HG03575 (cell line): ENCODE data around the gene LAMC3.
"Not testable (repeated sequence)": the region's sequence is repeated elsewhere in the genome, so short reads cannot be mapped to it uniquely, and the experiment has no call there.

Source experiments
- ATAC-seq: cut with Tn5 transposase; IDR thresholded peaks from one replicate; pipeline ENCODE4 v1.9.1; 2021; ENCODE audit not compliant: unreplicated experiment, insufficient number of reproducible peaks, low FRiP score; ENCODE audit errors: extremely low read depth

Gene LAMC3

GRCh38 chr9:131087354-131087893 lies 78.5 kb downstream of the LAMC3 start:
- no peak for ATAC-seq

- ATAC-seq, result no peak
Observed at GRCh38 chr9:131090025-131090787, 81.2 kb downstream of the LAMC3 start.

DNA sequence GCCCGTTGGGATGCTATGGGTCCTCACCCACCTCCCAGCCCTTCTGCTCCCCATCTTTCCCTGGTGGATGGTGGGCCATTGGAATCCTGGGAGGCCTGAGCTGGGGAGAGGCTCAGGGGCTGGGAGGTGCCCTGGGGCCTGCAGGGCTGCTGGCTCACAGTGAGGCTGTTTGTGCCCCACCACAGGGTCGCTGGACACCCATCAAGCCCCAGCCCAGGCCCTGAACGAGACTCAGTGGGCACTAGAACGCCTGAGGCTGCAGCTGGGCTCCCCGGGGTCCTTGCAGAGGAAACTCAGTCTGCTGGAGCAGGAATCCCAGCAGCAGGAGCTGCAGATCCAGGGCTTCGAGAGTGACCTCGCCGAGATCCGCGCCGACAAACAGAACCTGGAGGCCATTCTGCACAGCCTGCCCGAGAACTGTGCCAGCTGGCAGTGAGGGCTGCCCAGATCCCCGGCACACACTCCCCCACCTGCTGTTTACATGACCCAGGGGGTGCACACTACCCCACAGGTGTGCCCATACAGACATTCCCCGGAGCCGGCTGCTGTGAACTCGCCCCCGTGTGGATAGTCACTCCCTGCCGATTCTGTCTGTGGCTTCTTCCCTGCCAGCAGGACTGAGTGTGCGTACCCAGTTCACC lies 82.5 kb downstream of the LAMC3 start:
- ATAC-seq, result no peak

DNA sequence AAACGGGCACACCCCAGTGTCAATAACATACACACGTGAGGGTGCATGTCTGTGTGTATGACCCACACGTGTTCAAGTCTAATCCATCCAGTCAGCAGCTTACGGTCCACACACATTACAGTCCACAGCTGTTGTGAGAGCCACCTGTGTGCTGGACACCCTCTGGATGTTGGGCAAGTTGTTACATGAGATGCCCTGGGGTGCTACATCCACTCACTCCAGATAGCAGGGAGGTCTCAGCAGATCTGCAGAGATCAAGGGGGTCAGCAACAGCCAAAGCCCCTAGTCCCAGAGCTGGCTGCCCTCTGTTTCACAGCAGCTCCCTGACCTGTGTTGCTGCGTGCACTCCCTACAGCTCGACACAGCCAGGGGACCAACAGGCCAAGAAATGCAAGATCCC lies 83.1 kb downstream of the LAMC3 start:
- ATAC-seq, result no peak

GRCh38 chr9:131092548-131093440 lies 83.8 kb downstream of the LAMC3 start:
- no peak for ATAC-seq

- no peak for ATAC-seq
Observed at GRCh38 chr9:131094015-131094414, 85.0 kb downstream of the LAMC3 start.

DNA sequence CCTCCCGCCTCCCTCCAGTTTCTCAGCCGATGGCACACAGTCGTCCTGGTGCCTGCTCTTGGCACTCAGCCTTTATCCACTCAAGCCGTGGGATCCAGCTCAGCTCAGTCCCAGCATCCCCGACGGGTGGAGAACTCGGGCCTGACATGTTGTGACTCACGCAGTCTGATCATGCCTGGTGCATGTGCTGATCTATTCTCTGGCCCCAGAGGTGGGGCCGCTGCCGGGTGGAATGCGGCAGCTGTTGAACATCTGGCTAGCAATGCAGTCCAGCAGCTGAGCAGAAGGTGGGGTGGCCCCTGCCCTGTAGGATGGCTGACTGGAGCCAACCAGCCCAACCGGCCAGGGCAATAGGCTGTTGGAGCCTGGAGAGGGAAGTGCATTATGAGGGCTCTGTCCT lies 85.6 kb downstream of the LAMC3 start:
- no peak for ATAC-seq

GRCh38 chr9:131095666-131096268 lies 86.8 kb downstream of the LAMC3 start:
- no peak for ATAC-seq

DNA sequence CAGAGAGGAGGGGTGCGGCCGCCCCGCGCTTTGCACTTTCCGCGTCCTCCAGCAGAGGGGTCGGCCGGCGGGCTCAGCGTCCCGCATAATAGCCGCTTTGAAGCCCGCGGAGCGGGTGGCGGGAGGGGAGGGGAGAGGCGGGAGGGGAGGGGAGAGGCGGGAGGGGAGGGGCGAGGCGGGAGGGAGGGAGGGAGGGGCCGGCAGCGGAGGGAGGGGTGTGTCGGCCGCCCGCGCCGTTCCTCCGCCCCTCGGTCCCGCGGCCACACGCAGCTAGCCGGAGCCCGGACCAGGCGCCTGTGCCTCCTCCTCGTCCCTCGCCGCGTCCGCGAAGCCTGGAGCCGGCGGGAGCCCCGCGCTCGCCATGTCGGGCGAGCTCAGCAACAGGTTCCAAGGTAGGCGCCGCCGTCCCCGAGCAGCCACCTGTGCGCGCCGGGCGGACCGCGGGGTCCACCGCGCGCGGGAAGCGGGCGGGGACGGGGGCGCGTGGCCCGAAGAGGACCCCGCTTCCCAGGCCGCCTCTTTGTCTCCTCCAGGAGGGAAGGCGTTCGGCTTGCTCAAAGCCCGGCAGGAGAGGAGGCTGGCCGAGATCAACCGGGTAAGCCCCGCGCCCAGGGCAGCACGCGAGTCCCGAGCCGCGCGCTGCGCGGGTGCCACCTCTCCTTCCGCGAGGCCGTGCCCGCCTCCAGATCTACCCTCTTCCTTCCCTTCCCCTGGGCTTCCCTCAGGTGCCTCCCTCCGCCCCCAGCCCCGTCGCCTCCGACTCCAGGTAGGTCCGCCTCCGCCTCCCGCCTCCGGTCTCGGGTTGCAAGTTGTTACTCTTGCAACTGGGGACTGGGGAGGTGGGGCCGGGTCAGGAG lies 87.5 kb downstream of the LAMC3 start, which contains the start of gene AIF1L:
TSS of gene AIF1L (plus strand) at position 263 of the 857 bp plus-strand sequence. CDS start at position 362, 99 bp downstream.
- no peak for ATAC-seq

GRCh38 chr9:131097126-131097947 lies 88.4 kb downstream of the LAMC3 start:
- ATAC-seq, result no peak

GRCh38 chr9:131097948-131098278 lies 88.9 kb downstream of the LAMC3 start:
- ATAC-seq, result no peak

DNA sequence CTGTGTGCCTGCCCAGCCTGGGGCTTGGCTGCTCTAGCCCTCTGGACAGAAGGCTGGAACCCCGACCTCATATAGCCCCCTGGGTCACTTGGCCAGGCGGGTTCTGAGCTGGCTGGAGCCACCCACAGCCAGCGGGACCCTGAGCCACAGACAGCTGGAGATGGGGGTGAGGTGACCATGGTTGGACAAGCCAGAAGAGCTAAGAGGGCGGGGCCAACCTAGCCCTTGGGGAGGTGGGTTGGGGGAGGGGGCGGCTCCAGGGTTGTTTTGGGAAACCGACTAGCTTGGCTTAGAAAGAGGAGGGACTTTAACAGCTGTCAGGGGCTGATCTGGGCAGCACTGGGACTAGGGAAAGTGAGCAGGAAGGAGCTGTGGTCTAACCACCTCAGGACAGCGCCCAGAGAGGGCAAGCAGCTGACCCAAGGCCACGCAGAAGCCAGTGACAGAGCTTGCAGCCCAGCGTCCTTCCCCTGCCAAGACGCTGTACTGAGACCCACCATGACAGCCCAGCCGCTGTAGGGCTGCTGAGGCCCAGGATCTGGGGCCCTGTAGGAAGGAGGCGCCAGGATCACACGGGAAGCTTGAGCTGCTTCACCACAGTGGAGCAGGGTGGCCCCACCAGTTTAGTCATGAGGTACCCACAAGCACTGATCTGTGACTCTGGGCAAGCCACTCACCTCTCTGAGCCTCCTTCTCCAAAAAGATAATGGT lies 89.6 kb downstream of the LAMC3 start:
- ATAC-seq, result no peak

DNA sequence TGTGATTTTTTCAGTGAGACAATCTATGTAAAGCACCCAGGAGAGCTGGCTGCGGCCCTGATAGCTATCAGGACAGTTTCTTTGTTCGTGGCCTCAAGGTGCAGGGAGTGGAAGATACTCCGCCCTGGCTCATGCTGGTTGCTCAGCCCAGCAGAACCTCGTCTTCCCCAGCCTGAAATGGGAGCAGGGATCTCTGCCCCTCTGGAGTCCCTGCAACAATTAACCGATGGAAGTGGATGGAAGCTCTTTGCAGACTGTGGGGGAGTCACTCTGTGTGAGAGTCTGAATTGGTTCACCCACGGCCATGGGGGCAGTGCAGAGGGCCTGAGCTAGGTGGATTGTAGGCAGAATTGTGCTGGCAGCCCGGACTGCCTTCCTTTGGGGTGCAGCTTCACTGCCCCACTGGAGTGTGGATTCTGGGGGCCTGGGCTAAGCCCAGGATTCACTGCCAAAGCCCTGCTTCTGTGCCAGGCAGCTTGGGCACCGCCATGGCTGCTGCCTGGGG lies 90.2 kb downstream of the LAMC3 start:
- no peak for ATAC-seq

- not testable (repeated sequence) for ATAC-seq
Observed at GRCh38 chr9:131099845-131100244, 90.9 kb downstream of the LAMC3 start.

DNA sequence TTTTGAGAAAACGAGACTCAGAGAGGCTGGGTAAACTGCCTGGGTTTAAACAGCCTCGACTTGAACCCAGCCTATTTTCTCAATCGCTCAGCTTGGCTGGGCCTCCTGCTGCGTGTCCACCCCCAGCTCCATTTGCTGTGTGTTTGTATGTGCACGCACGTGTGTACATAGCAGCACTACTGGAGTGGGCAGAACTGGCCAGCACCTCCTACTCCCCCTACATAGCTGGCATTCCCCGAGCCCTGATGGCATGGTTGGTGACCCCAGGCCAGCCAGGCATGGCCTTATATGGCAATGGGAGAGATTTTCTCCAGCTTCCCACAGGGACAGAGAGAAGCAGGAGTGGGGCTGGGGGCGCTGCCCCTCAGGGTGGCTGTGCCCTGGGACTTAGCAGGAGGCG lies 91.5 kb downstream of the LAMC3 start:
- ATAC-seq, result no peak

DNA sequence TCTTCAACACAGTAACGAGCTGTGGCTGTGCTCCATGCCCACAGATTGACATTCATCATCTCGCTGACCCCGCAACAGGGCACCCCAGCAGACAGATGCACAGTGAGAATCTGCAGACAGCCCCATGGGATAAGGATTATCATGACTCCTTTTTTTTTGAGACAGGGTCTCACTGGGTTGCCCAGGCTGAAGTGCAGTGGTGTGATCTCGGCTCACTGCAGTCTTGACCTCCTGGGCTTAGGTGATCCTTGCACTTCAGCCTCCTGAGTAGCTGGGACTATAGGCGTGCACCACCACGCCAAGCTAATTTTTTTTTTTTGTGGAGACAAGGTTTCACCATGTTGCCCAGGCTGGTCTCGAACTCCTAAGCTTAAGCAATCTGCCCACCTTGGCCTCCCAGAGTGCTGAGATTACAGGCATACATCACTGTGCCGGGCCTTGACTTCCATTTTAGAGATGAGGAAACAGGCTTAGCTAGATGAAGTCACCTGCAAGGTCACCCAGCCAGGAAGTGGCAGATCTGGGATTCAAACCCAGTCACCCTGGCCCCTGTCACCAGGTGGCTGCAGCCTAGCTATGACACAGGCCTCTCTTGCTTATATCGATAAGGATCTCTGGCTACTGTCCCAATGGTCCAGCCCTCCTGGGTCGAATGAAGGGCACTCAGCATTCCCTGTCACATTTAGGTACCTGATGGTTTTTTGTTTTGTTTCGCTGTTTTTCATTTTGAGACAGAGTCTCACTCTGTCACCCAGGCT lies 92.4 kb downstream of the LAMC3 start:
- no peak for ATAC-seq
